ENCODE results near the gene R3HDM1.

DNA sequence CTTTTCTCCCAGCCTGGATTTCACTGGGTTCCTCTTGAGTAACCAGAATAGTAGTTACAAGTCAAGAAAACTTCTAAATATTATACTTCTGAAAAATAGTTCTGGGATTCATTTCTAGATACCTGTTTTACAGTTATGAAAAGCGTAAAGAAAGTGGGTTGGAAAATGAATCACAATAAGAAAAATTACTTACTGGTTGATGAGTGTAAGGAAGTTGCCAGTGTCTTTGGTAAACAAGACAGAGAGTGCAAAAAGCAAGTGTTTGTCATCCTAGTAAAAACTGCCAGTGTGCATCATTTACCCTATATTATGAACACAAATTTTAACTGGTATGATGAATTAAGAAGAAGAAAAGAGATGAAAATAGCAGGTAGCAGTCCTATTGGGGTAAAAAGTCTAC, 88.9 kb downstream of the R3HDM1 start:
- TF ChIP-seq, protein P1, sequence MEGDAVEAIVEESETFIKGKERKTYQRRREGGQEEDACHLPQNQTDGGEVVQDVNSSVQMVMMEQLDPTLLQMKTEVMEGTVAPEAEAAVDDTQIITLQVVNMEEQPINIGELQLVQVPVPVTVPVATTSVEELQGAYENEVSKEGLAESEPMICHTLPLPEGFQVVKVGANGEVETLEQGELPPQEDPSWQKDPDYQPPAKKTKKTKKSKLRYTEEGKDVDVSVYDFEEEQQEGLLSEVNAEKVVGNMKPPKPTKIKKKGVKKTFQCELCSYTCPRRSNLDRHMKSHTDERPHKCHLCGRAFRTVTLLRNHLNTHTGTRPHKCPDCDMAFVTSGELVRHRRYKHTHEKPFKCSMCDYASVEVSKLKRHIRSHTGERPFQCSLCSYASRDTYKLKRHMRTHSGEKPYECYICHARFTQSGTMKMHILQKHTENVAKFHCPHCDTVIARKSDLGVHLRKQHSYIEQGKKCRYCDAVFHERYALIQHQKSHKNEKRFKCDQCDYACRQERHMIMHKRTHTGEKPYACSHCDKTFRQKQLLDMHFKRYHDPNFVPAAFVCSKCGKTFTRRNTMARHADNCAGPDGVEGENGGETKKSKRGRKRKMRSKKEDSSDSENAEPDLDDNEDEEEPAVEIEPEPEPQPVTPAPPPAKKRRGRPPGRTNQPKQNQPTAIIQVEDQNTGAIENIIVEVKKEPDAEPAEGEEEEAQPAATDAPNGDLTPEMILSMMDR (IDR thresholded peaks at IDR 0.05) = no peak
- TF ChIP-seq POLR2A (IDR thresholded peaks at IDR 0.05) = no peak

Measured in right lobe of liver (tissue), 4 donors.